Measurements from ENCODE around the gene RNF150. TPM values are rescaled to one million over a fixed set of nuclear protein-coding genes. Genes with fewer than 3 reads are reported as not detected.

Gene RNF150
- total and polyA plus RNA-seq, 2 of the 4 experiments (the other 2 are of a cell fraction): 6.2 to 18.1 TPM

GRCh38 chr4:141004823-141005222 lies 128.4 kb downstream of the RNF150 start:
- Histone ChIP-seq H3K4ac (ENCODE audit: low read depth, low read length) (no peak overlapping the region), H2BK20ac (ENCODE audit: low read depth, low read length) (no peak overlapping the region), H2BK15ac (ENCODE audit: low read depth, low read length) (no peak overlapping the region; the same call in 2 of the 3 replicates), H3K79me1 (ENCODE audit: low read depth in 1 of 2, low read length in 2 of 2) (no peaks in the 10 kb centered on the region), H3K4me3 (ENCODE audit: insufficient read depth, low read depth, low read length) (no peak overlapping the region), H3K9ac (ENCODE audit: low read depth, low read length) (no peak overlapping the region), H4K91ac (ENCODE audit: insufficient read depth, low read depth, low read length) (no peak overlapping the region), H3K23ac (ENCODE audit: low read depth, low read length) (no peak overlapping the region), H3K56ac (ENCODE audit: extremely low read depth, insufficient read depth, low read length) (no peak overlapping the region), H2AK5ac (ENCODE audit: low read depth, low read length) (no peak overlapping the region), H2BK5ac (ENCODE audit: low read depth, low read length, poor library complexity, severe bottlenecking) (no peak overlapping the region), H2AK9ac (replicated peaks; ENCODE audit: low read depth, low read length, poor library complexity) (no peak overlapping the region), H3K4me2 (ENCODE audit: low read depth, low read length) (no peak overlapping the region), H3K9me3 (ENCODE audit: control insufficient read depth, insufficient read depth, low read length) (no peaks in the 10 kb centered on the region), H2BK120ac (ENCODE audit: low read depth, low read length) (no peak overlapping the region), H3K14ac (replicated peaks; ENCODE audit: low read depth, low read length) (no peak overlapping the region), H3K27me3 (ENCODE audit: control insufficient read depth, insufficient read depth, low read length) (no peaks in the 10 kb centered on the region), H3K36me3 (ENCODE audit: control insufficient read depth, insufficient read depth, low read length) (no peaks in the 10 kb centered on the region), H2AFZ (replicated peaks; ENCODE audit: low read length, poor library complexity) (no peak overlapping the region), H3K27ac (ENCODE audit: insufficient read depth, low read length) (no peak overlapping the region), H3K18ac (ENCODE audit: low read depth, low read length) (no peak overlapping the region), H3K4me1 (ENCODE audit: control insufficient read depth, insufficient read depth, low read length) (peaks cover 6% of the 10 kb centered on the region), H3K9me1 (ENCODE audit: insufficient read depth, low read length) (no peaks in the 10 kb centered on the region), H4K20me1 (ENCODE audit: insufficient read depth, low read length) (no peaks in the 10 kb centered on the region), H4K8ac (ENCODE audit: low read depth in 2 of 2, low read length in 2 of 2) (no peak overlapping the region), H4K5ac (ENCODE audit: low read depth, low read length) (no peak overlapping the region)
- 100% methylated on average over 2 of the region's 2 CpGs; no CpG with 5 or more reads in 1 of the 2 experiments for WGBS, 2 experiments (ENCODE audit: extremely low coverage in 2 of 2, insufficient read length in 1 of 2)
- ChIA-PET POLR2A (ENCODE audit: unreplicated experiment) (no interaction called here), CTCF (no interaction called here)
- DNase-seq: no peak
- dilution Hi-C loops (cut with HindIII; ENCODE audit: low sequenced_read_pairs, unreplicated experiment): no loop called here
- no TSS peak for BruUV-seq (replicated peaks)
- no peak for ATAC-seq (ENCODE audit: low read depth)
- in situ Hi-C loops (cut with MboI; ENCODE audit: low sequenced_read_pairs): no loop called here
- TF ChIP-seq CHD1 (IDR thresholded peaks at IDR 0.05; ENCODE audit: low read depth, low read length) (no peak), RCOR1 (IDR thresholded peaks at IDR 0.05; ENCODE audit: insufficient replicate concordance, low read length) (no peak), CTCF (conservative IDR thresholded peaks at IDR 0.05; ENCODE audit: low read depth, low read length) (no peak), SMC3 (IDR thresholded peaks at IDR 0.05; ENCODE audit: low read depth, low read length) (no peak), ELK1 (IDR thresholded peaks at IDR 0.05; ENCODE audit: borderline replicate concordance, low read depth, low read length) (no peak), RFX5 (IDR thresholded peaks at IDR 0.05; ENCODE audit: low read depth, low read length) (no peak), CEBPB (IDR thresholded peaks at IDR 0.05; ENCODE audit: low read depth, low read length) (no peak), RAD21 (IDR thresholded peaks at IDR 0.05; ENCODE audit: low read length) (no peak), FOS (IDR thresholded peaks at IDR 0.05; ENCODE audit: low read depth, low read length) (no peak), POLR2A (IDR thresholded peaks at IDR 0.05; ENCODE audit: low read depth, low read length) (no peak), BHLHE40 (IDR thresholded peaks at IDR 0.05; ENCODE audit: low read depth, low read length) (no peak), MAZ (IDR thresholded peaks at IDR 0.05; ENCODE audit: borderline replicate concordance, low read depth, low read length) (no peak), MAFK (IDR thresholded peaks at IDR 0.05; ENCODE audit: low read depth, low read length) (no peak), MXI1 (IDR thresholded peaks at IDR 0.05; ENCODE audit: borderline replicate concordance, low read depth, low read length) (no peak), USF2 (IDR thresholded peaks at IDR 0.05; ENCODE audit: low read depth, low read length) (no peak), NFE2L2 (IDR thresholded peaks at IDR 0.05; ENCODE audit: low read depth, low read length) (no peak)
- intact Hi-C loops (cut with micrococcal nuclease): no loop called here
